ENCODE data around the gene PJVK. TPM values are rescaled to one million over a fixed set of nuclear protein-coding genes. Genes with fewer than 3 reads are reported as not detected.

PJVK gene
- total RNA-seq, 1 experiment from 2014 or later, result 2.5 TPM

DNA sequence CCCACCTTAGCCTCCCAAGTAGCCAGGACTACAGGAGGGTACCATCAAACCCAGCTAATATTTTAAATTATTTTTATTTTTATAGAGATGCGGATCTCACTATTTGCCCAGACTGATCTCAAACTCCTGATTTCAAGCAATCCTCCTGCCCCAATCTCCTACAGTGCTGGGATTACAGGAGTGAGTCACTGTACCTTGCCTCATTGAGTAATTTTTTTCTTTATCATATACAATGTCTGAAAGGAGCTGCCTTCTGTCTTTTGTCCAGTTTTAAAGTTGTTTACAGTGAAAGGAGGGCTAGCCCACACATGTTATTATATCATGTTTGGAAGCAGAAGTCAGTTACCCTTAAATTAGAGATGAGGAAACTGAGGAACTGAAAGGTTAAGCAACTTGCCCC lies 32.8 kb upstream of the PJVK start:
- no peak for ATAC-seq
- peaks cover 13% of the 10 kb centered on the region for H3K4me1 Mint-ChIP-seq
- H3K4me3 Mint-ChIP-seq, result no peak overlapping the region
- no peaks in the 10 kb centered on the region for H3K36me3 Mint-ChIP-seq
- DNase-seq (ENCODE audit: low spot score), result no peak
- no peak overlapping the region for H3K27ac Mint-ChIP-seq
- peaks cover 3% of the 10 kb centered on the region; the same call in 1 of the 2 replicates for H3K27me3 Mint-ChIP-seq (ENCODE audit: low read depth)
- H3K9me3 Mint-ChIP-seq, result no peaks in the 10 kb centered on the region
- CTCF ChIA-PET, result interaction anchor here (2.4 kb wide), 1 partner anchor 306 kb away, joined by 10 read pairs; the partner anchor contains the start of gene RBM45
- TF ChIP-seq, protein P1, sequence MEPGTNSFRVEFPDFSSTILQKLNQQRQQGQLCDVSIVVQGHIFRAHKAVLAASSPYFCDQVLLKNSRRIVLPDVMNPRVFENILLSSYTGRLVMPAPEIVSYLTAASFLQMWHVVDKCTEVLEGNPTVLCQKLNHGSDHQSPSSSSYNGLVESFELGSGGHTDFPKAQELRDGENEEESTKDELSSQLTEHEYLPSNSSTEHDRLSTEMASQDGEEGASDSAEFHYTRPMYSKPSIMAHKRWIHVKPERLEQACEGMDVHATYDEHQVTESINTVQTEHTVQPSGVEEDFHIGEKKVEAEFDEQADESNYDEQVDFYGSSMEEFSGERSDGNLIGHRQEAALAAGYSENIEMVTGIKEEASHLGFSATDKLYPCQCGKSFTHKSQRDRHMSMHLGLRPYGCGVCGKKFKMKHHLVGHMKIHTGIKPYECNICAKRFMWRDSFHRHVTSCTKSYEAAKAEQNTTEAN (CRISPR knock-in tag; IDR thresholded peaks at IDR 0.05), result no peak
- no peak for TF ChIP-seq MXD4 (CRISPR knock-in tag; IDR thresholded peaks at IDR 0.05; ENCODE audit: borderline replicate concordance)
- no peak for TF ChIP-seq KAT7 (CRISPR knock-in tag; IDR thresholded peaks at IDR 0.05; ENCODE audit: borderline replicate concordance)
- TF ChIP-seq NR3C1 (CRISPR knock-in tag; conservative IDR thresholded peaks at IDR 0.05; ENCODE audit: low read depth), result no peak
- TF ChIP-seq OVOL2 (CRISPR knock-in tag; IDR thresholded peaks at IDR 0.05; ENCODE audit: borderline replicate concordance), result no peak
- TF ChIP-seq, protein P2, sequence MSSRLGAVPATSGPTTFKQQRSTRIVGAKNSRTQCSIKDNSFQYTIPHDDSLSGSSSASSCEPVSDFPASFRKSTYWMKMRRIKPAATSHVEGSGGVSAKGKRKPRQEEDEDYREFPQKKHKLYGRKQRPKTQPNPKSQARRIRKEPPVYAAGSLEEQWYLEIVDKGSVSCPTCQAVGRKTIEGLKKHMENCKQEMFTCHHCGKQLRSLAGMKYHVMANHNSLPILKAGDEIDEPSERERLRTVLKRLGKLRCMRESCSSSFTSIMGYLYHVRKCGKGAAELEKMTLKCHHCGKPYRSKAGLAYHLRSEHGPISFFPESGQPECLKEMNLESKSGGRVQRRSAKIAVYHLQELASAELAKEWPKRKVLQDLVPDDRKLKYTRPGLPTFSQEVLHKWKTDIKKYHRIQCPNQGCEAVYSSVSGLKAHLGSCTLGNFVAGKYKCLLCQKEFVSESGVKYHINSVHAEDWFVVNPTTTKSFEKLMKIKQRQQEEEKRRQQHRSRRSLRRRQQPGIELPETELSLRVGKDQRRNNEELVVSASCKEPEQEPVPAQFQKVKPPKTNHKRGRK (CRISPR knock-in tag; IDR thresholded peaks at IDR 0.05; ENCODE audit: borderline replicate concordance), result no peak
- no peak for TF ChIP-seq EMX1 (CRISPR knock-in tag; IDR thresholded peaks at IDR 0.05)
- no peak for TF ChIP-seq TEAD1 (CRISPR knock-in tag; IDR thresholded peaks at IDR 0.05)
- TF ChIP-seq ZNF671 (CRISPR knock-in tag; IDR thresholded peaks at IDR 0.05), result no peak
- TF ChIP-seq, protein P3, sequence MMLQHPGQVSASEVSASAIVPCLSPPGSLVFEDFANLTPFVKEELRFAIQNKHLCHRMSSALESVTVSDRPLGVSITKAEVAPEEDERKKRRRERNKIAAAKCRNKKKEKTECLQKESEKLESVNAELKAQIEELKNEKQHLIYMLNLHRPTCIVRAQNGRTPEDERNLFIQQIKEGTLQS (CRISPR knock-in tag; conservative IDR thresholded peaks at IDR 0.05), result no peak
- TF ChIP-seq CREM (CRISPR knock-in tag; IDR thresholded peaks at IDR 0.05), result no peak
- TF ChIP-seq, protein P4, sequence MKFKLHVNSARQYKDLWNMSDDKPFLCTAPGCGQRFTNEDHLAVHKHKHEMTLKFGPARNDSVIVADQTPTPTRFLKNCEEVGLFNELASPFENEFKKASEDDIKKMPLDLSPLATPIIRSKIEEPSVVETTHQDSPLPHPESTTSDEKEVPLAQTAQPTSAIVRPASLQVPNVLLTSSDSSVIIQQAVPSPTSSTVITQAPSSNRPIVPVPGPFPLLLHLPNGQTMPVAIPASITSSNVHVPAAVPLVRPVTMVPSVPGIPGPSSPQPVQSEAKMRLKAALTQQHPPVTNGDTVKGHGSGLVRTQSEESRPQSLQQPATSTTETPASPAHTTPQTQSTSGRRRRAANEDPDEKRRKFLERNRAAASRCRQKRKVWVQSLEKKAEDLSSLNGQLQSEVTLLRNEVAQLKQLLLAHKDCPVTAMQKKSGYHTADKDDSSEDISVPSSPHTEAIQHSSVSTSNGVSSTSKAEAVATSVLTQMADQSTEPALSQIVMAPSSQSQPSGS (CRISPR knock-in tag; IDR thresholded peaks at IDR 0.05; ENCODE audit: borderline replicate concordance, low read depth), result no peak
- TF ChIP-seq, protein P5, sequence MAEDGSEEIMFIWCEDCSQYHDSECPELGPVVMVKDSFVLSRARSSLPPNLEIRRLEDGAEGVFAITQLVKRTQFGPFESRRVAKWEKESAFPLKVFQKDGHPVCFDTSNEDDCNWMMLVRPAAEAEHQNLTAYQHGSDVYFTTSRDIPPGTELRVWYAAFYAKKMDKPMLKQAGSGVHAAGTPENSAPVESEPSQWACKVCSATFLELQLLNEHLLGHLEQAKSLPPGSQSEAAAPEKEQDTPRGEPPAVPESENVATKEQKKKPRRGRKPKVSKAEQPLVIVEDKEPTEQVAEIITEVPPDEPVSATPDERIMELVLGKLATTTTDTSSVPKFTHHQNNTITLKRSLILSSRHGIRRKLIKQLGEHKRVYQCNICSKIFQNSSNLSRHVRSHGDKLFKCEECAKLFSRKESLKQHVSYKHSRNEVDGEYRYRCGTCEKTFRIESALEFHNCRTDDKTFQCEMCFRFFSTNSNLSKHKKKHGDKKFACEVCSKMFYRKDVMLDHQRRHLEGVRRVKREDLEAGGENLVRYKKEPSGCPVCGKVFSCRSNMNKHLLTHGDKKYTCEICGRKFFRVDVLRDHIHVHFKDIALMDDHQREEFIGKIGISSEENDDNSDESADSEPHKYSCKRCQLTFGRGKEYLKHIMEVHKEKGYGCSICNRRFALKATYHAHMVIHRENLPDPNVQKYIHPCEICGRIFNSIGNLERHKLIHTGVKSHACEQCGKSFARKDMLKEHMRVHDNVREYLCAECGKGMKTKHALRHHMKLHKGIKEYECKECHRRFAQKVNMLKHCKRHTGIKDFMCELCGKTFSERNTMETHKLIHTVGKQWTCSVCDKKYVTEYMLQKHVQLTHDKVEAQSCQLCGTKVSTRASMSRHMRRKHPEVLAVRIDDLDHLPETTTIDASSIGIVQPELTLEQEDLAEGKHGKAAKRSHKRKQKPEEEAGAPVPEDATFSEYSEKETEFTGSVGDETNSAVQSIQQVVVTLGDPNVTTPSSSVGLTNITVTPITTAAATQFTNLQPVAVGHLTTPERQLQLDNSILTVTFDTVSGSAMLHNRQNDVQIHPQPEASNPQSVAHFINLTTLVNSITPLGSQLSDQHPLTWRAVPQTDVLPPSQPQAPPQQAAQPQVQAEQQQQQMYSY (CRISPR knock-in tag; IDR thresholded peaks at IDR 0.05), result no peak
- TF ChIP-seq MYBL2 (CRISPR knock-in tag; IDR thresholded peaks at IDR 0.05), result no peak
- POLR2A ChIA-PET, result no interaction called here

DNA sequence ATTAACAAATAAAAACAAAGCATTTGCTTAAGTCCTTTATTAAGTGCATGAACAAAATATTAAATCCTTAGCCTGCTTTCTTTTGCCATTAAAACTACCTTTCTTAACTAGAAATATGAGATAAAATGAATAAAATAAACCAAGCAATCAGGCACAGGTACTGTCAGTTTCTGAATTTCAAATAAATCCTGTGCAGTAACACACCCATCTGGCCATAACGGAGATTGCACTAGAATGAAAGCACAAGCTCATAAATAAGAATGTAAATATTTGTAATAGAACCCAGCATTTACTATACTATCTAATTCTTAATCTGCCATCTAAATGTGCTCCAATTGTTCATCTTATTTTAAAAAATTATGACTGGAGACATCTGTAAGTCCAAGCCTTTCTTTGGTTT lies 32.1 kb upstream of the PJVK start:
- ChIA-PET CTCF (interaction anchor here (1.0 to 2.4 kb wide), 3 partner anchors 16 to 307 kb away, joined by 3 to 10 read pairs (median 3); partner anchors contain the start of gene RBM45), POLR2A (interaction anchor here (0.6 kb wide), 1 partner anchor 273 kb away, joined by 3 read pairs; no protein-coding TSS in a partner anchor)
- Mint-ChIP-seq H3K9me3 (no peaks in the 10 kb centered on the region), H3K4me3 (no peak overlapping the region), H3K27me3 (ENCODE audit: low read depth) (no peaks in the 10 kb centered on the region; the same call in 1 of the 2 replicates), H3K27ac (no peak overlapping the region), H3K4me1 (peaks cover 11% of the 10 kb centered on the region), H3K36me3 (no peaks in the 10 kb centered on the region)
- DNase-seq (ENCODE audit: low spot score), result no peak
- no peak for ATAC-seq
- no peak for TF ChIP-seq IRF2 (CRISPR knock-in tag; IDR thresholded peaks at IDR 0.05; ENCODE audit: borderline replicate concordance, low read depth)
- TF ChIP-seq ZNF138 (CRISPR knock-in tag; conservative IDR thresholded peaks at IDR 0.05), result no peak
- TF ChIP-seq, protein P6, sequence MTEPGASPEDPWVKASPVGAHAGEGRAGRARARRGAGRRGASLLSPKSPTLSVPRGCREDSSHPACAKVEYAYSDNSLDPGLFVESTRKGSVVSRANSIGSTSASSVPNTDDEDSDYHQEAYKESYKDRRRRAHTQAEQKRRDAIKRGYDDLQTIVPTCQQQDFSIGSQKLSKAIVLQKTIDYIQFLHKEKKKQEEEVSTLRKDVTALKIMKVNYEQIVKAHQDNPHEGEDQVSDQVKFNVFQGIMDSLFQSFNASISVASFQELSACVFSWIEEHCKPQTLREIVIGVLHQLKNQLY (CRISPR knock-in tag; IDR thresholded peaks at IDR 0.05), result no peak
- no peak for TF ChIP-seq ZNF396 (CRISPR knock-in tag; IDR thresholded peaks at IDR 0.05; ENCODE audit: borderline replicate concordance)
- TF ChIP-seq ATF1 (CRISPR knock-in tag; IDR thresholded peaks at IDR 0.05), result no peak
- TF ChIP-seq, protein P4 (CRISPR knock-in tag; IDR thresholded peaks at IDR 0.05; ENCODE audit: borderline replicate concordance, low read depth), result no peak
- TF ChIP-seq KAT7 (CRISPR knock-in tag; IDR thresholded peaks at IDR 0.05; ENCODE audit: borderline replicate concordance), result no peak
- TF ChIP-seq, protein P7, sequence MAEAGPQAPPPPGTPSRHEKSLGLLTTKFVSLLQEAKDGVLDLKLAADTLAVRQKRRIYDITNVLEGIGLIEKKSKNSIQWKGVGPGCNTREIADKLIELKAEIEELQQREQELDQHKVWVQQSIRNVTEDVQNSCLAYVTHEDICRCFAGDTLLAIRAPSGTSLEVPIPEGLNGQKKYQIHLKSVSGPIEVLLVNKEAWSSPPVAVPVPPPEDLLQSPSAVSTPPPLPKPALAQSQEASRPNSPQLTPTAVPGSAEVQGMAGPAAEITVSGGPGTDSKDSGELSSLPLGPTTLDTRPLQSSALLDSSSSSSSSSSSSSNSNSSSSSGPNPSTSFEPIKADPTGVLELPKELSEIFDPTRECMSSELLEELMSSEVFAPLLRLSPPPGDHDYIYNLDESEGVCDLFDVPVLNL (CRISPR knock-in tag; IDR thresholded peaks at IDR 0.05; ENCODE audit: borderline replicate concordance, low read depth), result no peak
- TF ChIP-seq, protein P8, sequence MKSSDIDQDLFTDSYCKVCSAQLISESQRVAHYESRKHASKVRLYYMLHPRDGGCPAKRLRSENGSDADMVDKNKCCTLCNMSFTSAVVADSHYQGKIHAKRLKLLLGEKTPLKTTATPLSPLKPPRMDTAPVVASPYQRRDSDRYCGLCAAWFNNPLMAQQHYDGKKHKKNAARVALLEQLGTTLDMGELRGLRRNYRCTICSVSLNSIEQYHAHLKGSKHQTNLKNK (CRISPR knock-in tag; IDR thresholded peaks at IDR 0.05), result no peak

Data from WTC11 (cell line).